Thoracic aorta (tissue), 2 donors: ENCODE data around the gene POLR3E. TPM values are rescaled to one million over a fixed set of nuclear protein-coding genes. Genes with fewer than 3 reads are reported as not detected.

Experiments used
- ATAC-seq: fragments of 150-250 bp; one replicate; pipeline ENCODE4 v1.8.0; 2017; ENCODE audit warnings: low read depth; ENCODE audit not compliant: insufficient number of reproducible peaks, low FRiP score
- DNase-seq: peaks from one replicate; pipeline ENCODE4 v3.0.0-alpha.2; 2020; ENCODE audit warnings: low spot score
- H3K27ac ChIP-seq, 2 donors: fragments of 200-600 bp; sonication (generic); 1 replicate in 1 of 2; 2 replicates in 1 of 2; pipeline ENCODE4 v1.5.1; 2016; ENCODE audit warnings: mild to moderate bottlenecking in 2 of 2, moderate library complexity in 2 of 2
- H3K27me3 ChIP-seq: fragments of 200-600 bp; sonication (generic); replicated peaks from 2 replicates; pipeline ENCODE4 v1.6.0; 2016; ENCODE audit warnings: mild to moderate bottlenecking; ENCODE audit not compliant: insufficient read depth
- H3K36me3 ChIP-seq: fragments of 200-600 bp; sonication (generic); one replicate; pipeline ENCODE4 v1.5.1; 2016
- H3K4me1 ChIP-seq, 2 donors: fragments of 200-600 bp; sonication (generic); 1 replicate in 1 of 2; 2 replicates in 1 of 2; pipeline versions ENCODE4 v1.5.1 to v1.6.0; 2016; ENCODE audit warnings: low read depth in 2 of 2, mild to moderate bottlenecking in 1 of 2; ENCODE audit not compliant: control insufficient read depth in 1 of 2
- H3K4me3 ChIP-seq: fragments of 200-600 bp; sonication (generic); 2 replicates; pipeline ENCODE4 v1.5.1; 2016; ENCODE audit warnings: mild to moderate bottlenecking
- H3K9me3 ChIP-seq: fragments of 200-600 bp; sonication (generic); 2 replicates; pipeline ENCODE4 v1.5.1; 2016
- total RNA-seq, 2 donors: library from RNA; depleted of rRNA; stranded (reverse); fragments of >200 nt; gene quantifications; one replicate each; pipeline versions ENCODE4 v1.1.0 to v1.2.3, GENCODE V29; 2016
- TF ChIP-seq, protein P1 (sequence below): fragments of 200-600 bp; sonication (generic); IDR thresholded peaks from one replicate; pipeline ENCODE4 v1.5.1; 2019; ENCODE audit warnings: antibody characterized with exemption

Gene POLR3E
- total RNA-seq, 2 donors from 2014 or later, result 62.9 to 112 TPM

- no peak overlapping the region for H3K27ac ChIP-seq
- H3K4me3 ChIP-seq, result no peak overlapping the region
- H3K27me3 ChIP-seq, result no peaks in the 10 kb centered on the region
- DNase-seq, result no peak
- H3K36me3 ChIP-seq, result peaks cover 72% of the 10 kb centered on the region
- no peaks in the 10 kb centered on the region for H3K4me1 ChIP-seq
- H3K9me3 ChIP-seq, result no peaks in the 10 kb centered on the region
- TF ChIP-seq, protein P1, sequence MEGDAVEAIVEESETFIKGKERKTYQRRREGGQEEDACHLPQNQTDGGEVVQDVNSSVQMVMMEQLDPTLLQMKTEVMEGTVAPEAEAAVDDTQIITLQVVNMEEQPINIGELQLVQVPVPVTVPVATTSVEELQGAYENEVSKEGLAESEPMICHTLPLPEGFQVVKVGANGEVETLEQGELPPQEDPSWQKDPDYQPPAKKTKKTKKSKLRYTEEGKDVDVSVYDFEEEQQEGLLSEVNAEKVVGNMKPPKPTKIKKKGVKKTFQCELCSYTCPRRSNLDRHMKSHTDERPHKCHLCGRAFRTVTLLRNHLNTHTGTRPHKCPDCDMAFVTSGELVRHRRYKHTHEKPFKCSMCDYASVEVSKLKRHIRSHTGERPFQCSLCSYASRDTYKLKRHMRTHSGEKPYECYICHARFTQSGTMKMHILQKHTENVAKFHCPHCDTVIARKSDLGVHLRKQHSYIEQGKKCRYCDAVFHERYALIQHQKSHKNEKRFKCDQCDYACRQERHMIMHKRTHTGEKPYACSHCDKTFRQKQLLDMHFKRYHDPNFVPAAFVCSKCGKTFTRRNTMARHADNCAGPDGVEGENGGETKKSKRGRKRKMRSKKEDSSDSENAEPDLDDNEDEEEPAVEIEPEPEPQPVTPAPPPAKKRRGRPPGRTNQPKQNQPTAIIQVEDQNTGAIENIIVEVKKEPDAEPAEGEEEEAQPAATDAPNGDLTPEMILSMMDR, result no peak
- no peak for ATAC-seq
These were observed 39.8 kb upstream of the POLR3E start for GRCh38 chr16:22257440-22257839.

DNA sequence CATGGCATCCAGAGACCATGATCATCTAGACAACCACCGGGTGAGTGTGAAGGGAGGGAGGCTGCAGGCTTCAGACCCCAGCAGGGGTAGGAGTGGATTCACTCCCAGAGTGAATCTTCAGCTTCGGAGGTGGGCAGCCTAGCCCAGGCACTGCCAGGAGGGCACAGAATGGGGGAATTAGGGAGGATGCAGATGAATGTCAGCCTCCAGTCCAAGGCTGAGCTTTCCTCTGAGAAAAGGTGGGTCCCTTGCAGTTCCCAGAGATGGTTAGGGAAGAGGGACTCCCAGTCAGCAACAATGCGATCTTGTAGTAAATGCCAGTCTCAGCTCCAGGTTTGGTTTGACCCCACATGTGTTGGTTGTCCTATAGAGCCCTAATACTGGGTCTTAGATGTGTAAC is 36.7 kb upstream of the POLR3E start:
- TF ChIP-seq, protein P1, result no peak
- Histone ChIP-seq H3K36me3 (peaks cover 76% of the 10 kb centered on the region), H3K9me3 (no peaks in the 10 kb centered on the region), H3K4me1 (no peaks in the 10 kb centered on the region), H3K4me3 (no peak overlapping the region), H3K27ac (no peak overlapping the region), H3K27me3 (no peaks in the 10 kb centered on the region)
- no peak for ATAC-seq
- no peak for DNase-seq

DNA sequence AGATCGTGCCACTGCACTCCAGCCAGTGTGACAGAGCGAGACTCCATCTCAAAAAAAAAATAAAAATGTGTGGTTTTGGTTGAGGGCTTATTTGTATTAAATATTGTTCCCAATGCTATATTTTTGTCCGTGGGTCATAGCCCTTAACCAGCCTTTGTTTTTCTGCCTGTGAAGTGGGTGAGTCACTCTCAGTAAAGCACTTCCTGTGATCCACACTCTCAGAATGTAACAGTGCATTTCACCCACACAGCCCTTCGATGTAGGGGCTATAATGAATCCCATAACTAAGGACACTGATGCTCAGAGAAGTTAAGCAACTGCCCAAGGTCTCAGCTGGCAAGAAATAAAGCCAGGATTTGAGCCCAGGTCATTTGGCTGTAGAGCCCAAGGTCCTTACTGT is 34.7 kb upstream of the POLR3E start:
- TF ChIP-seq, protein P1, result no peak
- H3K27me3 ChIP-seq, result no peaks in the 10 kb centered on the region
- H3K4me3 ChIP-seq, result no peak overlapping the region
- peaks cover 78% of the 10 kb centered on the region for H3K36me3 ChIP-seq
- H3K4me1 ChIP-seq, result no peaks in the 10 kb centered on the region
- ATAC-seq (no peak), DNase-seq (no peak)
- no peak overlapping the region for H3K27ac ChIP-seq
- H3K9me3 ChIP-seq, result no peaks in the 10 kb centered on the region

- peaks cover 79% of the 10 kb centered on the region for H3K36me3 ChIP-seq
- no peaks in the 10 kb centered on the region for H3K9me3 ChIP-seq
- TF ChIP-seq, protein P1, result no peak
- H3K27ac ChIP-seq, result no peak overlapping the region
- DNase-seq (no peak), ATAC-seq (no peak)
- no peaks in the 10 kb centered on the region for H3K27me3 ChIP-seq
- H3K4me3 ChIP-seq, result no peak overlapping the region
- no peaks in the 10 kb centered on the region for H3K4me1 ChIP-seq
These were observed 32.4 kb upstream of the POLR3E start for GRCh38 chr16:22264786-22265185.

DNA sequence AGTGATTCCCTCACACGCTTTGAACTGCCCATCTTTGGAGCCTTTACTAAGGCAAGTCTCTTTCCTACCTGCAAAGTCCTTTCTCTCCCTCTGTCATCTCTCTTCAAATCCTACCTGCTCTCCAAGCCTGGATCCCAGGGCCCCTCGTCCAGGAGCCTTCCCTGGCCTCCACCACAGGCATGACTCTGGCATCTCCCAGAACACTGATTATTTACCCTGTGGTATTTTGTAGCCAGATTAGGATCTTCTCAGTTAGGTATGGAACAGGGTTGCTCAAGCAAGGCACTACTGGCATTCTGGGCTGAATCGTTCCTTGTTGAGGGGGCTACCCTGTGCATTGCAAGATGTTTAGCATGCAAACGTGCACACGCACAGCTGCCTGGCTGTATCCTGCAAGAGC is 31.9 kb upstream of the POLR3E start:
- no peak for DNase-seq

More for the DNA sequence above, 31.9 kb upstream of the POLR3E start:
- TF ChIP-seq, protein P1, result no peak
- no peak overlapping the region for H3K27ac ChIP-seq
- no peaks in the 10 kb centered on the region for H3K27me3 ChIP-seq
- no peak for ATAC-seq
- H3K4me3 ChIP-seq, result no peak overlapping the region
- H3K4me1 ChIP-seq, result no peaks in the 10 kb centered on the region
- H3K9me3 ChIP-seq, result no peaks in the 10 kb centered on the region
- H3K36me3 ChIP-seq, result peaks cover 79% of the 10 kb centered on the region
